Measurements from ENCODE around the gene EIF2S1.
"Not testable (repeated sequence)": the region's sequence is repeated elsewhere in the genome, so short reads cannot be mapped to it uniquely, and the experiment has no call there.

The EIF2S1 gene

GRCh38 chr14:67371247-67372148, 11.4 kb downstream of the EIF2S1 start:
- DNase-seq (ENCODE audit: low read depth in 2 of 2): no peak

GRCh38 chr14:67372833-67373232, 12.7 kb downstream of the EIF2S1 start:
- DNase-seq (ENCODE audit: low read depth in 2 of 2): no peak

- no peak for DNase-seq (ENCODE audit: low read depth in 2 of 2)
These were observed 13.2 kb downstream of the EIF2S1 start for GRCh38 chr14:67373347-67373746.

GRCh38 chr14:67377916-67378315, 17.8 kb downstream of the EIF2S1 start:
- no peak for DNase-seq (ENCODE audit: low read depth in 2 of 2)

- DNase-seq (ENCODE audit: low read depth in 2 of 2): no peak
These were observed 25.0 kb downstream of the EIF2S1 start for GRCh38 chr14:67385120-67385519.

- no peak for DNase-seq (ENCODE audit: low read depth in 2 of 2)
These were observed 25.5 kb downstream of the EIF2S1 start for GRCh38 chr14:67385618-67386017.

GRCh38 chr14:67387195-67387594, 27.1 kb downstream of the EIF2S1 start:
- no peak for DNase-seq (ENCODE audit: low read depth in 2 of 2)

GRCh38 chr14:67389275-67389674, 29.1 kb downstream of the EIF2S1 start:
- no peak for DNase-seq (ENCODE audit: low read depth in 2 of 2)

- DNase-seq (ENCODE audit: low read depth in 2 of 2): no peak
These were observed 29.8 kb downstream of the EIF2S1 start for GRCh38 chr14:67389811-67390534.

- DNase-seq (ENCODE audit: low read depth in 2 of 2): no peak
These were observed 31.1 kb downstream of the EIF2S1 start for GRCh38 chr14:67391268-67391667.

- no peak for DNase-seq (ENCODE audit: low read depth in 2 of 2)
These were observed 32.0 kb downstream of the EIF2S1 start for GRCh38 chr14:67392123-67392522.

- no peak for DNase-seq (ENCODE audit: low read depth in 2 of 2)
These were observed 32.7 kb downstream of the EIF2S1 start for GRCh38 chr14:67392800-67393199.

- DNase-seq (ENCODE audit: low read depth in 2 of 2): no peak
These were observed 33.6 kb downstream of the EIF2S1 start for GRCh38 chr14:67393689-67394088.

- no peak for DNase-seq (ENCODE audit: low read depth in 2 of 2)
These were observed 35.2 kb downstream of the EIF2S1 start for GRCh38 chr14:67395086-67395875.

GRCh38 chr14:67395876-67396189, 35.7 kb downstream of the EIF2S1 start:
- DNase-seq (ENCODE audit: low read depth in 2 of 2): no peak

GRCh38 chr14:67396381-67396970, 36.3 kb downstream of the EIF2S1 start:
- DNase-seq (ENCODE audit: low read depth in 2 of 2): no peak

- no peak for DNase-seq (ENCODE audit: low read depth in 2 of 2)
These were observed 37.4 kb downstream of the EIF2S1 start for GRCh38 chr14:67397536-67397935.

- DNase-seq (ENCODE audit: low read depth in 2 of 2): no peak
These were observed 40.3 kb downstream of the EIF2S1 start for GRCh38 chr14:67400434-67400833.

GRCh38 chr14:67405771-67406170, 45.6 kb downstream of the EIF2S1 start:
- DNase-seq (ENCODE audit: low read depth in 2 of 2): no peak

GRCh38 chr14:67408122-67408801, 48.1 kb downstream of the EIF2S1 start:
- not testable (repeated sequence) for DNase-seq (ENCODE audit: low read depth in 2 of 2)

GRCh38 chr14:67409461-67409860, 49.3 kb downstream of the EIF2S1 start:
- DNase-seq (ENCODE audit: low read depth in 2 of 2): no peak
